Suprapubic skin (tissue), 4 donors: ENCODE measurements around the gene TNK2. TPM values are rescaled to one million over a fixed set of nuclear protein-coding genes. Genes with fewer than 3 reads are reported as not detected.
"Not testable (repeated sequence)": the region's sequence is repeated elsewhere in the genome, so short reads cannot be mapped to it uniquely, and the experiment has no call there.

Experiments used
- DNase-seq, 2 donors: peaks; one replicate each; pipeline ENCODE4 v3.0.0-alpha.2; 2019; ENCODE audit warnings: low spot score in 2 of 2
- H3K27ac ChIP-seq: fragments of 200-600 bp; sonication (generic); one replicate; pipeline ENCODE4 v1.5.1; 2019
- H3K27me3 ChIP-seq: fragments of 200-600 bp; sonication (generic); one replicate; pipeline ENCODE4 v1.5.1; 2019
- H3K36me3 ChIP-seq: fragments of 200-600 bp; sonication (generic); one replicate; pipeline ENCODE4 v1.5.1; 2019
- H3K4me1 ChIP-seq: fragments of 200-600 bp; sonication (generic); one replicate; pipeline ENCODE4 v1.5.1; 2019
- H3K4me3 ChIP-seq: fragments of 200-600 bp; sonication (generic); one replicate; pipeline ENCODE4 v1.5.1; 2019; ENCODE audit warnings: mild to moderate bottlenecking
- H3K9me3 ChIP-seq: fragments of 200-600 bp; sonication (generic); one replicate; pipeline ENCODE4 v1.5.1; 2019
- EP300 ChIP-seq: sonication (generic); formaldehyde crosslinking; IDR thresholded peaks from one replicate; pipeline ENCODE4 v1.6.1; 2017; ENCODE audit warnings: antibody characterized with exemption
- POLR2A ChIP-seq, 2 donors: fragments of 450-650 bp; IDR thresholded peaks; one replicate each; pipeline ENCODE4 v1.6.1; 2017; ENCODE audit warnings: antibody characterized with exemption in 2 of 2, mild to moderate bottlenecking in 2 of 2, moderate library complexity in 2 of 2
- POLR2AphosphoS5 ChIP-seq, 3 donors: sonication (generic); formaldehyde crosslinking; IDR thresholded peaks; one replicate each; pipeline ENCODE4 v1.6.1; 2017; ENCODE audit warnings: antibody characterized with exemption in 3 of 3
- WGBS: methylation state at CpG from one replicate; pipeline ENCODE4 v1.1.5; 2018; 5-methylcytosine and 5-hydroxymethylcytosine counted together
- total RNA-seq, 4 donors: library from RNA; depleted of rRNA; stranded (reverse); fragments of >200 nt; gene quantifications; one replicate each; pipeline ENCODE4 v1.1.0, GENCODE V29; 2016
- TF ChIP-seq, protein P1 (sequence below), 2 donors: fragments of 200-600 bp in 1 of 2; fragments of 450-650 bp in 1 of 2; sonication (generic) in 1 of 2; IDR thresholded peaks; one replicate each; pipeline ENCODE4 v1.5.1; 2016 to 2019; ENCODE audit warnings: antibody characterized with exemption in 2 of 2, mild to moderate bottlenecking in 1 of 2, moderate library complexity in 1 of 2

TNK2 gene
- total RNA-seq, 4 donors from 2014 or later: 52.4 to 101 (median 70.0) TPM

DNA sequence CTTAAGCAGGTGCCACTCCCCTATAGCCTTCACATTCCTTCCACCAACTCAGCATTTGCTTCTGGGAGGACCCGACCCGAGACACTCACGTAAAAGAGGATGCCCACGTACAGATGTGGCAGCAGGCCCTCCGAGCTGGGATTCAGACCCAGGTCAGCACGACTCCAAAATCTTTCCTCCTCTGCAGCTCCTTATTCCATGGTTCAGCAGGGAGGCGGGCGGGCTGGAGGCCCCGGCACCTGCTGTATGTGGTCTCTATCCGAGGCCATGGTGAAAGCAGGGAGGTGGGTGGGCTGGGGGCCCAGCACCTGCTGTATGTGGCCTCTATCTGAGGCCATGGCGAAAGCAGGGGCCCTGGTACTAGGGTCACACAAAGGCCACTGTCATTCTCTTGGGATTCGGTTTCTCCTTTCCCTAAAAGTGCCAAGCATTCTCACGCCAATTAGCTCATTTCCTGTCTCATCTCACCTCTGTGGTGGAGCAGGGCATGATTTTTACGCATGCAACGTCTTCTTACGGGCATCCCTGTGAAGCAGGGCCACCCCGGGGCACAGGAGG, 90.7 kb downstream of the TNK2 start:
- DNase-seq: no peak
- Histone ChIP-seq H3K27ac (no peak overlapping the region), H3K27me3 (peaks cover 29% of the 10 kb centered on the region), H3K9me3 (no peaks in the 10 kb centered on the region), H3K36me3 (no peaks in the 10 kb centered on the region), H3K4me3 (no peak overlapping the region), H3K4me1 (no peaks in the 10 kb centered on the region)
- no peak for TF ChIP-seq POLR2A (IDR thresholded peaks at IDR 0.05)
- TF ChIP-seq POLR2AphosphoS5 (IDR thresholded peaks at IDR 0.05): no peak
- TF ChIP-seq EP300: no peak
- TF ChIP-seq, protein P1, sequence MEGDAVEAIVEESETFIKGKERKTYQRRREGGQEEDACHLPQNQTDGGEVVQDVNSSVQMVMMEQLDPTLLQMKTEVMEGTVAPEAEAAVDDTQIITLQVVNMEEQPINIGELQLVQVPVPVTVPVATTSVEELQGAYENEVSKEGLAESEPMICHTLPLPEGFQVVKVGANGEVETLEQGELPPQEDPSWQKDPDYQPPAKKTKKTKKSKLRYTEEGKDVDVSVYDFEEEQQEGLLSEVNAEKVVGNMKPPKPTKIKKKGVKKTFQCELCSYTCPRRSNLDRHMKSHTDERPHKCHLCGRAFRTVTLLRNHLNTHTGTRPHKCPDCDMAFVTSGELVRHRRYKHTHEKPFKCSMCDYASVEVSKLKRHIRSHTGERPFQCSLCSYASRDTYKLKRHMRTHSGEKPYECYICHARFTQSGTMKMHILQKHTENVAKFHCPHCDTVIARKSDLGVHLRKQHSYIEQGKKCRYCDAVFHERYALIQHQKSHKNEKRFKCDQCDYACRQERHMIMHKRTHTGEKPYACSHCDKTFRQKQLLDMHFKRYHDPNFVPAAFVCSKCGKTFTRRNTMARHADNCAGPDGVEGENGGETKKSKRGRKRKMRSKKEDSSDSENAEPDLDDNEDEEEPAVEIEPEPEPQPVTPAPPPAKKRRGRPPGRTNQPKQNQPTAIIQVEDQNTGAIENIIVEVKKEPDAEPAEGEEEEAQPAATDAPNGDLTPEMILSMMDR (IDR thresholded peaks at IDR 0.05): no peak
- WGBS: 94% methylated on average over 13 of the region's 17 CpGs

GRCh38 chr3:195816276-195816913, 92.0 kb downstream of the TNK2 start:
- not testable (repeated sequence) for H3K9me3 ChIP-seq, H3K4me1 ChIP-seq, H3K36me3 ChIP-seq, H3K27ac ChIP-seq, H3K4me3 ChIP-seq
- peak in 1 of 2 donors; percentile 22 for DNase-seq
- WGBS: 92% methylated on average over 22 of the region's 23 CpGs
- H3K27me3 ChIP-seq: peaks cover 30% of the 10 kb centered on the region

GRCh38 chr3:195815169-195815771, 93.1 kb downstream of the TNK2 start:
- H3K36me3 ChIP-seq: no peaks in the 10 kb centered on the region
- WGBS: 76% methylated on average over 14 of the region's 18 CpGs
- H3K27me3 ChIP-seq: peaks cover 35% of the 10 kb centered on the region
- DNase-seq: peak in 1 of 2 donors; percentile 49
- H3K4me3 ChIP-seq: no peak overlapping the region
- no peak overlapping the region for H3K27ac ChIP-seq
- H3K4me1 ChIP-seq: no peaks in the 10 kb centered on the region
- TF ChIP-seq, protein P1 (IDR thresholded peaks at IDR 0.05): no peak
- no peak for TF ChIP-seq POLR2A (IDR thresholded peaks at IDR 0.05)
- no peak for TF ChIP-seq EP300
- no peak for TF ChIP-seq POLR2AphosphoS5 (IDR thresholded peaks at IDR 0.05)
- H3K9me3 ChIP-seq: no peaks in the 10 kb centered on the region

- no peaks in the 10 kb centered on the region for H3K4me1 ChIP-seq
- no peak overlapping the region for H3K4me3 ChIP-seq
- WGBS: 91% methylated on average over 24 of the region's 24 CpGs
- no peak overlapping the region for H3K27ac ChIP-seq
- H3K9me3 ChIP-seq: no peaks in the 10 kb centered on the region
- no peaks in the 10 kb centered on the region for H3K36me3 ChIP-seq
- peaks cover 36% of the 10 kb centered on the region for H3K27me3 ChIP-seq
- no peak for TF ChIP-seq POLR2AphosphoS5 (IDR thresholded peaks at IDR 0.05)
- DNase-seq: peak in 1 of 2 donors; percentile 5
These were observed 94.3 kb downstream of the TNK2 start for GRCh38 chr3:195813916-195814640.

Other genes starting within 250 kb of the TNK2 start
- 10 to 100 TPM in 1 of 4 donors, 1 to 10 TPM in 1, under 1 TPM in 2; 0.26 to 53.4 (median 2.8) TPM for gene MUC20, start 187.6 kb downstream of the TNK2 start, total RNA-seq
- not detected for gene MUC4, start 96.6 kb downstream of the TNK2 start, total RNA-seq
- gene TFRC, start 173.5 kb upstream of the TNK2 start, total RNA-seq: 100 to 1,000 TPM in 1 of 4 donors, 10 to 100 TPM in 3; 67.6 to 163 (median 70.4) TPM